ENCODE results near the gene CACNA2D1.

Gene CACNA2D1

DNA sequence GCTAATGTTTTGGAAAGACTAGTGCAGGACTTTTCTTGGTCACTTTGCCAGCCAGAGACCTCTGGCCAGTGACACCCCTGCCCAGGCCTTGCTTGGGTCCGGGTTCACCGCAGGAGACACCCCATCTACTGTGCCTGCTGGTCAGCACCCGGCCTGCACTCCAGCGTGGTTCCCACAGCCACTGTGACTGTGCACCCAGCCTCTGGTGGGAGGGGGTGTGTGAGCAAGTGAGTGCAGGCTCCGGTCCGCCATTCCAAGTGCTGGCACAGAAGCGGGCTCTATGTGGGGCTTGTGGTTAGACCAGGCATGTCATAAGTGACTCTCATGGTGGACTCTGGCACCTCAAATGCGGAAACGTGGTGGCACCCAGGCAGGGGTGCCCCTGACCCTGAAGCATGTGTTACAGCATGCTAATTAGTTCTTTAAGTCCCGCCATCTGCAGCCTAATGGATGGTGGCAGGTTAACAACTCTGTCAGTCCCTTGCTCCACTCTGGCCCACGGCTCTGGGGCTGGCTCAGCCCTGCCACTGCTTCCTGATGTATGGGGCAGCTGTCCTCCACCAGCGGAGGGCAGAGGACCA, 361.8 kb downstream of the CACNA2D1 start:
- no peak for DNase-seq

DNA sequence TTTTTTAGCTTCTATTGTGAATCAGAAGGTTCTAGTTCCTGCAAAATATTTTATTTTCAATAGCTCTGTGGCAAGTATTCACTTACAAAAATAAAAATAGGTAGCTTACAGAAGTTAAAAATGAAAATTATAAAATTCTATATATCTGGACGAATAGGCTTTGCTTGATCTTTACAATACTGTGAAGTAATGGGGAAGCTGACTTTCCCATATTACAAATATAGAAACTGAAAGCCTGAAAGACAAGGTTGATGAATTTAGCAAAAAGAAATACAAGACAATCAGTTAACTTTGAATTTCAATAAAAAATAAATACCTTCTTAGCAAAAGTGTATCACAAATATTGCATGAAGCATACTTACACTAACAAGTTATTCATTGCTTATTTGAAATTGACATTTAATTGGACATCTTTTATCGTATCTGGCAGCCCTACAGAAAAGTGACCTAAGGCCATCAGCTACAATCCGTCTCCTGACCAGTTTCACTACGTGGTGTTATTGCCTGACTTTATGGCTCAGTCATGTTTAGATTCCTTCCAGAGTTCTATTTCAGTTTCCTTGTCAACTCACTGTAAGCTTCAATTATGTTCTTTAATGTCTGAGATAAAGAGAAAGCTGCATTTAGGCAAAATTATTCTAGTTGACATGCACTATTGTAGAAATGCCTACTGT, 363.2 kb downstream of the CACNA2D1 start:
- no peak for DNase-seq

DNA sequence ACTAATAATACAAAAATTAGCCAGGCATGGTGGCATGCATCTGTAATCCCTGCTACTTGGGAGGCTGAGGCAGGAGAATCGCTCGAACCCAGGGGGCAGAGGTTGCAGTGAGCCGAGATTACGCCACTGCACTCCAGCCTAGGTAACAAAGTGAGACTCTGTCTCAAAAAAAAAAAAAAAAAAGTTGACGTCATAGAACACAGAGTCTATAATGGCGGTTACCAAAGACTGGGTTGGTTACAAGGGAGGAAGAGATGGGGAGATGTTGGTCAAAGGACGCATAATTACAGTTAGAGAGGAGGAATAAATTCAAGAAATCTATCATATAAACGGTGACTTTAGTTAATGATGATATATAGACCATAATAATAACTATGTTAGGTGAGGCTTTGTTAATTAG, 364.1 kb downstream of the CACNA2D1 start:
- no peak for DNase-seq

DNA sequence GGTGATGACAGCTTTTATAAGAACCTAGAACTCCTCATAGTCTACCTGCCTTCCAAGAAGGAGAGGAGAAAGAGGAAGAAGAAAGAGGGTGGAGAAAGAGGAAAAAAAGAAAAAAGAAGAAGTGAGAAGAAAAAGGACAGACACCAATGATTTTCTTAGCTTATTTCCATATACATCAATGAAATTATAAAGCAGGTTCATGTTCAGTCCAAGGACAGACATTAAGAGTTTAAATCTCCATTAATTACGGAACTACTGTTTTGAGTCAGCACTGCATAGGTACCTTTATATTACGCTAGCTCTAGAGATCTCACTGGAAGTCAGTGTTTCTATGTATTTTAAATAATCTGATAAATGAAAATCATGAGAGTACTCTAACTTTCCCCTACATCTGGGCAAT, 364.8 kb downstream of the CACNA2D1 start:
- DNase-seq: no peak

DNA sequence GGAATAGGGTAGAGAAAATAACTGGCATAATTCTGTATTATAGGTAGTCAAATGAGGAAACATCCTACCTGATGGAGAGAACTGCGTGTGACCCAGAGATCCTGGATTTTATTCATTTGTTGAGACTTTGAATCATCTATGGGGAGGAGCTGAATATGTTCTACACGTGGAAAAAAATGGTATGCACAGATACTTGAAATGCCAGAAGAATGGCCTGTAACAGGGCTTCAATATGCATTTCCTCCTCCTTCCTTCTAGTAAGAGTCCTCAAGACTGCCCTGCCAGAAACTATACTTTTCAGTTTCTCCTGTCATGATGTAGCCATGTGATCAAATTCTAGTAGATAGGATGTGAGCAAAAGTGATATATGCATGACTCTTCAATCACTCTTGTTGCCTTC, 372.1 kb downstream of the CACNA2D1 start:
- no peak for DNase-seq

DNA sequence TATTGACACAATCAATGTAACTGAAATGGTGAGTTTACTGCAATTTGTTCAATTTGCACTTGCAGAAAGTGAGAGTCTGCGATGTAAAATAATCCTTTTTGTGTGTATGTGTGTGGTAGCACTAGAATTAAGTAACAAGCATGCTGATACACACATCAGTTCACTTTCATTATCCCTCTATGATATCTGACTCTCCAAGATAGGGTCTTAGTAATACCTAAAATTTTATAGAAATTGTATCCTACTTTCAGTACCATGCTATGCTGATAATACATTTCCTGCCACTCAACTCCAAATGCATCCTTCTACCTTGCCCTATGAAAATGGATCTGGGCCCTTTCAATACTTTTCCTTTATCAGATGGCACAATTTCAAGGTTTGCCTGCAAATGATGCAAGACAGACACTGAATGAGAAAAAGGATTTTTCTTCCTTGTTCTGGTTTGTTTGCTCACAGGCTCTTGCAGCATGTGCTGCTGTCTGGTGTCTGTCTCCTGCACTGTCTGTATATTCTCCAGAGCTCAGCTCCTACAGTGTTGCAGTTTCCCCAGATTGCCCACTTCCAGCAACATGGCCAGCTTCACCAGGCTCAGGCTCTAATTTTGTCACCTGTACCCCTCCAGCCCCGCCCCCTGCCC, 375.8 kb downstream of the CACNA2D1 start:
- no peak for DNase-seq

GRCh38 chr7:82057476-82057875, 386.1 kb downstream of the CACNA2D1 start:
- no peak for DNase-seq

GRCh38 chr7:82056282-82056681, 387.3 kb downstream of the CACNA2D1 start:
- no peak for DNase-seq

- DNase-seq: no peak
These were observed 389.0 kb downstream of the CACNA2D1 start for GRCh38 chr7:82054544-82054943.

DNA sequence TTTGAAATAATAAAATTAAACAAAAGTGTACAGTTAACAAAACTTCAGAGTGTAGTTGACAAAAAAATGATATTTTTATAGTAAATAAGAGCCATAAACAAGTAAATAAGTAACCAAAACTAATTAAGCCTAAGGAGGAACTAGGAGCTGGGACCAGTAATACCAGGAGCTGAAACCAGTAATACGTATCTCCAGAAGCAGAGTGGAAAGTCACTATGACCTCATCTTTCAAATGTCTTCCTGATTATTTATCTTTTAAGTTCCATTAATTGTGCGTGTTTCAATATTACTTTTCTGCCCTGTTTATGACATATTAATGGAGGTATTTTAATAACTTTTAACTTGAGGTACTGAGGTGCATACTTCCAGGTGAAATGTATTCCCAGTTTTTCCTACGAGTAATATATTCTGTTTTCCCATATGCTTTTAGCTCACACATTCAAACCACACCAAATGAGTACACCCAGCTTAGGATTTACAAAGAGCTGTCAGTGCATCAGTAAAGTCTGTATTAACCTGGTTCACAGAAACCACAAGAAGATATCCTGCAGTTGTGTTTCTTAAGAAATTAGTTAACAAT, 390.0 kb downstream of the CACNA2D1 start:
- DNase-seq: no peak

DNA sequence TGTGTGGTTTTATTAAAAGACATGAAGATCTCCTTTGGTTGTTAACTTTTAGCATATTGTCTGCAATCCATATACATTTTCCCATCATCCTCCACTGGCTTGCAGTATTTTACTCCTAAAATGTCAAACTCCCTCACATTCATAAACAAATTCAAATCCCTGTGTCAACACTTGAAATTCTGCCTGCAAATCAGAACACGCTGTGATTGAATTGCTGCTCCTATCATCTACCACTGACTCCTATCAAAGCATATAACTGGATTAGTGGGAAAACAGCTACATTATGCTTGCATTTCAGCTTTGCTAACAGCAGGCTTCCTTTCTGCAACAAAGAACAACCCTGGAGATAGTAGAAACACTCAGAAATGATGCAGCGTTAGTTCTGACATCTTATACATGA, 392.0 kb downstream of the CACNA2D1 start:
- DNase-seq: no peak

DNA sequence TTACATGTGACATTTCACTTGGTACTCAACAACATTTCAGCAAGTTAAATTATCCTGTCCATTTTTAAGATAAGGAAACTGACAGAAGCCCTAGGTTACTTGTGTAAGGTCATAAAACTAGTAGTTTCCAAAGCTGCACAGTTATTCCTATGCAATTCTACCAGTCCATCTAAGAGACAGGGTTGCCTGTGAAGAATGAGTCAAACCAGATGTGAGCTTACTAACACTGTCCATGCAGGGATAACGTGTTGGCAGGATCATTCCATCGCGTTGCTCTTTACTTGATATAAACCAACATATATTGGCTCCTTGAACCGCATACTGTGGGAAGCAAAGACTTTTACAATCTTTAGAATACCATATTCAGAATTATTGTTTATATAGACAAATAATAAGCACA, 392.8 kb downstream of the CACNA2D1 start:
- no peak for DNase-seq

- DNase-seq: no peak
These were observed 393.6 kb downstream of the CACNA2D1 start for GRCh38 chr7:82049891-82050533.

- DNase-seq: no peak
These were observed 394.1 kb downstream of the CACNA2D1 start for GRCh38 chr7:82049442-82049841.

- DNase-seq: no peak
These were observed 399.0 kb downstream of the CACNA2D1 start for GRCh38 chr7:82044497-82045080.

DNA sequence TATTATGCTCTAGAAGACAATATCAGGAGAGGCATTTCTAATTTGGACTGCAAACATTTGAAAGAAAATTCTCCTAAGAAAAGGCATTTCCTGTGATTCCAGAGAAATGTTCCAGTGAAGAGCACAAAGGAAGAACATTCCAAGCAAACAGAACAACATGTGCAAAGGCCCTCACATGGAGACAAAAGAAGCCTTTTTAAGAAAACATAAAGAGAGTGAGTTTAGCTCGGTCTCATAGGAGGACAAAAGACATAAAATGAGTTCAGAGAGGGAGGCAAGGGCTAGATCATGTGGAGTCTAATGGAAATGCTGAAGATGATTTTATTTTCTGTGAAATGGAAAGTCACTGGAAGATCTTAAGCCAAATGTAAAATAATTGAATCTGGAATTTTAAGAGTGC, 404.0 kb downstream of the CACNA2D1 start:
- DNase-seq: no peak

- no peak for DNase-seq
These were observed 407.3 kb downstream of the CACNA2D1 start for GRCh38 chr7:82036146-82036886.

- DNase-seq: no peak
These were observed 408.1 kb downstream of the CACNA2D1 start for GRCh38 chr7:82035456-82035855.

- DNase-seq: no peak
These were observed 410.7 kb downstream of the CACNA2D1 start for GRCh38 chr7:82032901-82033300.

GRCh38 chr7:82029236-82029913, 414.2 kb downstream of the CACNA2D1 start:
- no peak for DNase-seq

DNA sequence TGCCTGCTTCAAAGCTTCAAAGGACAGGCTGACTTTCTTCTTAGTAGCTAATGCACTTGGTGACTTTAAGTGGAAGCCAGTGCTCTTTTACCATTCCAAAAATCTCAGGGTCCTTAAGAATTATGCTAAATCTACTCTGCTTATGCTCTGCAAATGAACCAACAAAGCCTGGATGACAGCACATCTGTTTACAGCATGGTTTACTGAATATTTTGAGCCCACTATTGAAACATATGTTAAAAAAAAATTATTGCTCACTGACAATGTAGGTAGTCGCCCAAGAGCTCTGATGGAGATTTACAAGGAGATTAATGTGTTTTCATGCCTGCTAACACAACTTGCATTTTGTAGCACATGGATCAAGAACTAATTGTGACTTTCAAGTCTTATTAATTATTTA, 415.5 kb downstream of the CACNA2D1 start:
- no peak for DNase-seq

GRCh38 chr7:82021713-82022112, 421.9 kb downstream of the CACNA2D1 start:
- DNase-seq: no peak
